Left renal cortex interstitium (tissue), 4 donors: ENCODE measurements around the gene VTI1A. TPM values are rescaled to one million over a fixed set of nuclear protein-coding genes. Genes with fewer than 3 reads are reported as not detected.
"Not testable (repeated sequence)": the region's sequence is repeated elsewhere in the genome, so short reads cannot be mapped to it uniquely, and the experiment has no call there.

Experiments
- DNase-seq, 4 donors: peaks; one replicate each; pipeline ENCODE4 v3.0.0-alpha.2; 2013; ENCODE audit warnings: low read depth in 4 of 4, low spot score in 2 of 4, missing footprints in 1 of 4
- polyA plus RNA-seq, 4 donors: library from polyadenylated mRNA; unstranded; fragments of 120-200 nt; gene quantifications; one replicate each; pipeline ENCODE4 v1.2.1, GENCODE V29; 2013; ENCODE audit not compliant: insufficient read length in 4 of 4

Gene VTI1A
- polyA plus RNA-seq, 4 donors = 20.8 to 24.5 (median 22.1) TPM

GRCh38 chr10:112583236-112583939, 136.4 kb downstream of the VTI1A start:
- DNase-seq = no peak

GRCh38 chr10:112584276-112584675, 137.3 kb downstream of the VTI1A start:
- no peak for DNase-seq

- DNase-seq = no peak
Observed at GRCh38 chr10:112585126-112585525, 138.1 kb downstream of the VTI1A start.

GRCh38 chr10:112585960-112586359, 138.9 kb downstream of the VTI1A start:
- DNase-seq = no peak

- DNase-seq = no peak
Observed at GRCh38 chr10:112587729-112588128, 140.7 kb downstream of the VTI1A start.

GRCh38 chr10:112588225-112588990, 141.4 kb downstream of the VTI1A start:
- DNase-seq = no peak

GRCh38 chr10:112589081-112589480, 142.1 kb downstream of the VTI1A start:
- DNase-seq = no peak

GRCh38 chr10:112590786-112591185, 143.8 kb downstream of the VTI1A start:
- not testable (repeated sequence) for DNase-seq

- DNase-seq = no peak
Observed at GRCh38 chr10:112593023-112593422, 146.0 kb downstream of the VTI1A start.

- DNase-seq = no peak
Observed at GRCh38 chr10:112601214-112602090, 154.4 kb downstream of the VTI1A start.

GRCh38 chr10:112603062-112603461, 156.0 kb downstream of the VTI1A start:
- no peak for DNase-seq

GRCh38 chr10:112605063-112605462, 158.0 kb downstream of the VTI1A start:
- no peak for DNase-seq

GRCh38 chr10:112607506-112607905, 160.5 kb downstream of the VTI1A start:
- DNase-seq = no peak

- DNase-seq = no peak
Observed at GRCh38 chr10:112613620-112614019, 166.6 kb downstream of the VTI1A start.

- no peak for DNase-seq
Observed at GRCh38 chr10:112614072-112614471, 167.1 kb downstream of the VTI1A start.

- no peak for DNase-seq
Observed at GRCh38 chr10:112614586-112614985, 167.6 kb downstream of the VTI1A start.

GRCh38 chr10:112615269-112615668, 168.3 kb downstream of the VTI1A start:
- DNase-seq = no peak

- DNase-seq = no peak
Observed at GRCh38 chr10:112616647-112617046, 169.6 kb downstream of the VTI1A start.

GRCh38 chr10:112618814-112619213, 171.8 kb downstream of the VTI1A start:
- no peak for DNase-seq

GRCh38 chr10:112619556-112619955, 172.5 kb downstream of the VTI1A start:
- no peak for DNase-seq

GRCh38 chr10:112622786-112623185, 175.8 kb downstream of the VTI1A start:
- peak in 1 of 4 donors; percentile 15 for DNase-seq
